Frontal cortex (tissue), 4 donors: Measurements from ENCODE around the gene STK33. TPM values are rescaled to one million over a fixed set of nuclear protein-coding genes. Genes with fewer than 3 reads are reported as not detected.

Experiments
- DNase-seq, 2 donors: peaks; one replicate each; pipeline ENCODE4 v3.0.0; 2012; ENCODE audit warnings: low spot score in 2 of 2
- FAIRE-seq: peaks from 2 replicates; lab custom pipeline; 2012; peaks lifted over from hg19 to GRCh38; lab: Jason Lieb, UNC
- total RNA-seq: library from RNA; depleted of rRNA; stranded (reverse); fragments of >200 nt; gene quantifications from one replicate; pipeline ENCODE4 v1.2.3, GENCODE V29; 2014
- donor health status: control.
- donor health status: control.
- donor health status: control.

The STK33 gene
- total RNA-seq, 1 donor from 2014 or later: 7.3 TPM

DNA sequence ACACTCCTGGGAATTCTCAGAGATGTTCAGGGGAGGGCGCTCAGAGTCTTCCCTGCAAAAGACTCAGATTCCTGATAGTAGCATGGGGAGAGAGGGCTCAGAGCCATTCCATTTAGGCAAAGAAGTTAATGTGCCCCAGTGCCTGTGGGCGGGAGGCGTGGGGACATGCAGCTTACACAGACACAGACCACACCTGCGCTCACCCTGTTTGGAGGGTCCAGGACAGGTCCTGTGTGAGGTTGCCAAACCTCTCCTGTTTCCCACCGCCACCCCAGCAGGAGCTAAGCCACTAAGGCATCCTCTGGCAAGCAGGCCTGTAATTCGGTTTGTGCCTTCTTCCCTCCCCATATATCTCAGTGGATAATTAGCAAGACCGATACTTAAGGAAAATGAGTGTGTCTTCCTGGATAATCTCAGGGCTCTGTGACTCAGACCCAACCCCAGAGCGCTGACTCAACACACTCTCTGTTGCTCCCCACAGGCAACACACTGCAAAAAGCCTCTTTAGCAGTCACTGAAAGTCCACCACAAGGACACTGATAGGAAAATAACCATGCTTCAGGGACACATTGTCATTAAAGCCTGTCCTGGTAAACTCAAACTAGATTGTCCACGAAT, 211.5 kb downstream of the STK33 start:
- FAIRE-seq (no peak), DNase-seq (no peak)

DNA sequence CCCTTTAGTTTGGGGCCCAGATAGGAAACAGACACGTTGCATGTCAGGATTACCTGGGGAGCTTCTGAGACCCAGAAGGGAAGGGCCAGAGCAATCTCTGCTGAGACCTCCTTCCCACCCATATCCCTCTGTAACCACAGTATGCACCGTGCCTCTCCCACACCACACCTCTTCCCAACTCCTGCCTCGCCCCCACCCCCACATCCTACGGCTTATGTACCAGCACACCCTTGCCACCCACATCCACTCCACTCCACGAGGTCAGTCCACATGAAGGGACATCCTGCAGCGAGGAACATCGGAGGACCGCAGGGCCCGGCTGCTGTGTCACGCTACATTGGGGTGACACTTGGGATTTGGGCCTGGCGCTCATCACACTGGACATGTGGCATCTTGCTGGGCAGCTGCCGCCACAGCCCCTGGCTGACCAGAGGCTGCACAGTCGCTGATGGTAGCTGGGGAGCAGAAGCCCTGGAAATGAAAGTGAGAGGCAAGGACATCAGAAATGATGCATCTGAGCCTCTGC, 212.1 kb downstream of the STK33 start:
- FAIRE-seq: no peak

DNA sequence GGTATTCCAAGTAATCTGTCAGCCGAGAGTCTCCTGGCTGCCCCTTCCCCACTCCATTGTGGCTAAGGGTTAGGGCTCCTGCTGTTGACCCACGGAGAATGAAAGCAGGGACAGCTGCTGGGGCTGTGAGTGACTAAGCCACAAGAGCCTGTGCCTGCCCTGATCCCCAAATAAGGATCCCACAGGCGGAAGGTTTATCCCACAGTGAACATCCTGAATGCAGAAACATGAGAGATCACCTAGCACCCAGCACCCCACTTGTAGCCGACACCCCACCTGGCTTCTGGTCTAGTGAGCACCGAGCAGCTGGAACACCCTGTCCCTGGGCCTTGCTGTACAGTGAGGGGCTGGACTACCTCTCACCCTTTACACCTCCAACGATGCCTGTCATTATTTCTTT, 212.7 kb downstream of the STK33 start:
- FAIRE-seq (no peak), DNase-seq (no peak)

More for the DNA sequence above, 212.1 kb downstream of the STK33 start:
- DNase-seq: no peak

DNA sequence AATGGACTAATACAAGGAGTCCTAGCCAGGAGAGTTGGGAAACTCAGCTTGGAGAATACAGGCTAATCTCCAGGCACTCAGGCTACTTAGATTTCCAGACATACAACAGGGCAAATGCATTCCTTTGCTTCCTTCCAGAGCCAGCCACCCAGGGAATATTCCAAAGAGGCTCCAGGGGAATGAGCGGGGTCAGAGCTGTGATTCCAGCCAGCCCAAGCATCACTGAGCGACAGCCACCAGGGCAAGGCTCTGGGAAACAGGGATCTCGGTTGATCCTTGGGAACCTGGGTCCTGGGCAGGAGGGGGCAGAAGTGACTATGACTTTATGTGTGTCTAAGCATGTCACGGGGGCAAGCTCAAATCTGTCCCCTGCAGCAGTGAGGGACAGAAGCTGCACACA, 218.1 kb downstream of the STK33 start:
- no peak for DNase-seq
- no peak for FAIRE-seq

DNA sequence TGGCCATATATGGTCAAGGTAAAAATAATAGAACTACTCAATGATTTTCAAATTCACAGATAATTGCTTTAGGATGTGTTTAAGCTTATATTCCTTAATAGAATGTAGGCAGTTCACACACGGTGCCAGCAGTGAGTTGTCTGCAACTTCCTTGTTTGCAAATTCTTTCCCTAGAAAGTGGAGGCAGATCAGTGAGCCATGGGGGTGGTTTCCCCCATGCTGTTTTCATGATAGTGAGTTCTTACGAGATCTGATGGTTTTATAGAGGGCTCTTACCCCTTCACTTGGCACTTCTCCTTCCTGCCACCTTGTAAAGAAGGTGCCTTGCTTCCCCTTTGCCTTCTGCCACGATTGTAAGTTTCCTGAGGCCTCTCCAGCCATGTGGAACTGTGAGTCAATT, 218.6 kb downstream of the STK33 start:
- no peak for DNase-seq
- no peak for FAIRE-seq

DNA sequence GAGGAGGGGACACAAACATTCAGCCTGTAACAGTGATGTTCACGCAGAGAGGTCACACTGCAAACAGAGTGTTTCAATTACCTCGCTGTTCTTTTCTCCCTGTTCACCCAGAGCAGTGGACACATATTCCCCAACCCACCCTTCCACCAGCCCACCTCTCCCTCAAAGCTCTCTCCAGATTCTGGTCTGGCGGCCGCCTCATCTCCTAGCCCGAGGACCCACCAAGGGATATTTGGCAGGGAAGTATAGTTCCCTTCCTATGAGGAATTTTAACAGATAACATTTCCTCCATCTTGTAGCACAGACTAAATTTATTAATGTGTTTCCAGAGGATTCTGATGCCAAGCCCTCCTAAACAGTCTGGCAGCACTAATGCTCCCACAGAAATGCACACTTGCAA, 219.3 kb downstream of the STK33 start:
- FAIRE-seq: no peak
- no peak for DNase-seq

DNA sequence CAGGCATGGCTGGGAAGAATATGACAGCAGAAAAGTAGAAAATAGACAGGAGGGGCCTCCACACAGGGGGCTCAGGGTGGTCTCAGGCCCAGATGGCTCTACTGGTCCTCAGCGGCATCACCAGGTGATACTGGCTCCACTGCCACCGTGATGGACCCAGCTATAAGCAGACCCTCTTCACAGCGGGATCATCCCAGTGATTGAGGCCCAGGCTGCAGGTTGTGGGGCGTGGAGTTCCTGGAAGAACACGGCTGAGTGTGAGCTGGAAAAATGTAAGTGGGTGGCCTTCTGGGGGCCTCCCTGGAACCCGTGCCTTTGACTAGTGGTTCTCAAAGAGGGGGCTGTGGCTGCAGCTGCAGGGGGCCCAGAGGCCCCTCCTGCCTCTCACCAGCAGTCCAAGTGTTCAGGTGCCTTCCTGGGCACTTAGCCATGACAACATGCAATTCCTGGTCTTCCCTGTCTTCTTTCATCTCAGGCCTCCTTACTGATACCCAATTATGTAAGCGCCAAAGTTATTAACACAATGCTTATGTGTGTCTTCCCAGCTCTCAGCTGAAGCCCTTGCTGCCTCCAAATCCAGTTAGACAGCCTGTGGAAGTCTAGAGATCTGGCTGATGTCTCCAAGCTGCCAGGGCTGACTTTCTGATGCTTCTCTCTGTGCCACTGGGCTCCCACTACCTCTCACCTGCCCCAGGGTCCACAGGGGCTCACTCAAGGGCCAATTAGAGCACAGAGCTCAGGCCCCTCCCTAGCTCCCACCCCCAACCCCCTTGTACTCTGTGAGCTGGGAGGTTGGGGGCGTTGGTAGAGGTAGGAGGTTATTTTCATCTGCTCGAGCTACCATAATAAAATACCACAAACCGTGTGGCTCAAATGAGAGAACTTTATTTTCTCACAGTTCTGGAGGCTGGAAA, 220.3 kb downstream of the STK33 start:
- FAIRE-seq (no peak), DNase-seq (no peak)

DNA sequence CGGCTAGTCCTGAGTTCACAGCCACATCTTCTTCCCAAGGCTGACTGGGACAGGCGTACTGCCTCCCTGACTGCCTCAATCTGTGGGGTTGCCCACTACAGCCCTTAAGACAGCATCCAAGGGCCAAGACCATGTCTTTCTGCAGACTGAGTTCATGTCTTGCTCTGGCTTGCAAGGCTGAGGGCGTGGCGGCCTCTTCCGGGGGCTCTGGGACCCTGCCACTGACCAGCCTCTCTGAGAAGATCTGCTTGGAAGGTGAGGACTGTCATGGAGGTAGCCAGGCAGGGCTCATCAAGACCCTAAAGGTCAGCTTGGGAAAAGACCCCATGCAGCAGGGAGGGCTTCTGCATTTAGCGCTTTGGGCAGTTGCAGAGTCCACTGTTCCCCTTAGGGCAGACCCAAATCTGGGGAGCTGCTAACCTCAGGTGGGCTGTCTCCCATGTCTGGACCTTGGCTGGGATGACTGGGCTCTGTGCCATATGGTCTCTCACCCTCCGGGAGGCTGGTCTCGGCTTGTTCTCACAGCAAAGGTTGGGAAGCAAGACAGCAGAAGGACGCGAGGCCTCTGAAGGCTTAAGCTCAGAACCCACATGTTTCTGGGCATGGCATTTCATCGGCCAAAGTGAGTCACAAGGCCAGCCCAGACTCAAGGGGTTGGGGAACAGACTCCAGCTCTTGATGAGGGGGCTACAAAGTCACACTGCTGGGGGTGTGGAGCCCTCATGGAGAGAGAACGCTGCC, 221.2 kb downstream of the STK33 start:
- FAIRE-seq (no peak), DNase-seq (no peak)

DNA sequence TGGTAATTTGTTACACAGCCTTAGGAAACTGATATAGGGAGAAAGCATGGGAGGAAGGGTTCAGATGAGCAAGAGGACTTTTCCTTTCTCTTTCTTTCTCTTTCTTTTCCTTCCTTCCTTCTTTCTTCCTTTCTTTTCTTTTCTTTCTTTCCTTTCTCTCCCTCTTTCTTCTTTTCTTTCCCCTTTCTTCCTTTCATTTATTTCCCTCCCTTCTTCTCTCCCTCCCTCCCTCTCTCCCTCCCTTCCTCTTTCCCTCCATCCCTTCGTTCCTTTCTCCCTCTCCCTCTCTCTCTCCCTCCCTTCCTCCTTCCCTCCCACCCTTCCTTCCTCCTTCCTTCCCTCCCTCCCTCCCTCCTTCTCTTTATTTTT, 222.5 kb downstream of the STK33 start:
- FAIRE-seq (no peak), DNase-seq (no peak)

DNA sequence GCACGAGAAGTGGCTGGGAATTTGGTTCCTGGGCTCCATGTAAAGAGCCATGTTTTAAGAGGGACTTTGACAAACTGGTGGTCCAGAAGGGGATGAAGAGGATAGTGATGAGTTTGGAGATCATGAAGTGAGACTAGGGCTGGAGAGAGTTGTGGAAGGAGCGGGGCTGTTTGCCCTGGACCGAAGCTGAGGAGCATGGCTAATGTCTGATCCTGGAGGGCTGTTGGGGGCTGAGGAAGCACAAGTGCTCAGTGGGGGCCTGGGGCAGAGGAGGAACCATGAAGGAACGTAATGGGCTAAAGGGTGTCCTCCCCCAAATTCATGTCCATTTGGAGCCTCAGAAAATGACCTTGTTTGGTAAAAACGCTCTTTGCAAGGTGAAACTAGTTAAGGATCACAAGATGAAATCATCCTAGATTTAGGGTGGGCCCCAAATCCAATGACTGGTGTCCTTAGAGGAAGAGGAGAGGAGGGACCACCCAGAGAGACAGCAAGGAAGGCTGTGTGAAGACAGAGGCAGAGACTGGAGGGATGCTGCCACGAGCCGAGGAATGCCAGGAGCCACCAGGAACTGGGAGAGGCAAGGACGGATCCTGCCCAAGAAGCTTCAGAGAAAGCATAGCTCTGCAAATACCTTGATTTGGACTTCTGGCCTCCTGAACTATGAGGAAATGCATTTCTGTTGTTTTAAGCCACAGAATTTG, 223.1 kb downstream of the STK33 start:
- FAIRE-seq: no peak
- DNase-seq: no peak

DNA sequence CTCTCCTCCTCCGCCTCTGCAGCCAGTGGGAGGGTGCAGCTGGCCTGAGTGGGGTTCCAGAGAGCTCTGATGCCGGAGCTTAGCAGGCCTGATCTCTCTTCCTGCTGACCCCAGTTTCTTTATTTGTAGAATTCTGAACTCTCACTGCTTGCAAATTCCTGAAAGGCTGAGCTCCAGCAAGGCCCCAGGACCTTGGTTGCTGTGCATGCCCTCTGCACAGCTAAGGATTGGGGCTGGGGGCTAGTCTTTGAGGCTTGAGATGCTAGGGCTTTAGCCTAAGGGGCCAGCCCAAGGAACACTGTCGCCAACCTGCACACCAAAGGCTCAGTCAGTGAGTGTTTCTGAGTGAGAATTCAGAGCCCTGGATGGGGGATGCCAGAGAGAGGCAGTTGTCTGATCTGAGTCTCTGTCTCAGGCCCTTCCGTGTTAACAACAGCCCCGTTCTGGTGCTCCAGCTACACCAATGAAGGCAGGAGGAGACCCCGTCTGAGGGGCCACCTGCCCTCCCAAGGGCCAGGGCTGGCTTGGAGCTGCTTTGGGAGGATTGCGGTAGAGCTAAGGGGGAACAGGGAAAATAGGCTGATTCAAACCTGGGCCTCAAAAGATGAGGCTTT, 224.3 kb downstream of the STK33 start:
- no peak for DNase-seq
- FAIRE-seq: no peak

DNA sequence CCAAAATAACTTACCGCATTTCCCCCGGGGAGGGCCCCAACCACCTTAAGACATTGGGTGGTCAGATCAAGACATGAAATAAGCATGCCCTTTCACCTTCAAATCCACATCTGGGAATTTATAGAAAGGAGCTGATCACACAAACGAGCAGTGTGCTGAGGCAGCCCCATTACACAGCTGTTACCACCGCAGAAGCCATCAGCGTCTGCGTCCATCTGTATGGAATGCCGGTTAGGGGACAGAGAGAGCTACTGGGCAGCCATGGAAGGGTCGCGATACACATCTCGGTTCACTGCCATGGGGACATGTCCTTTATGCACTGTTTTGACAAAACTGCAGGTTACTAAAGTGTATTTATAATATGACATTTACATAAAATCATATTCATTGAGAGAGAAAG, 225.3 kb downstream of the STK33 start:
- no peak for FAIRE-seq

DNA sequence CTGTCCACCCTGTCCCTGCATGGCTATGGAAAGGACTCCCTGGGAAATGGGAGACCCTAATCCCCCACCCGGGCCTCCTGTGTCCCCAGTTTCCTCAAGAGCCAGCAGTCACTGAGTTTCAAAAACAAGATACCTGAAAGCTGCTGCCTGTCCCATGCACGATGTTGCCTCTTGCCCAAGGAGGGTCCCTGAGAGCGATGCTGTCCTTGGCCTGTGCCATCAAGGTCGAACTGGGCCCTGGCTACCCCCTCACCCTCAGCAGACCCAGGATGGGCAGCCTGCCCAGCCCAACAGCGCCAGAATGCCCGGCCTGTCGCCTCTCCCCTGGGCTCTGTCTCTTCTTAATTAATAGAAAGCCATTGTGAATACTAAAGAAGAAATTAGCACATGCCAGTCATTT, 225.8 kb downstream of the STK33 start:
- DNase-seq (no peak), FAIRE-seq (no peak)

More for the DNA sequence above, 225.3 kb downstream of the STK33 start:
- no peak for DNase-seq

DNA sequence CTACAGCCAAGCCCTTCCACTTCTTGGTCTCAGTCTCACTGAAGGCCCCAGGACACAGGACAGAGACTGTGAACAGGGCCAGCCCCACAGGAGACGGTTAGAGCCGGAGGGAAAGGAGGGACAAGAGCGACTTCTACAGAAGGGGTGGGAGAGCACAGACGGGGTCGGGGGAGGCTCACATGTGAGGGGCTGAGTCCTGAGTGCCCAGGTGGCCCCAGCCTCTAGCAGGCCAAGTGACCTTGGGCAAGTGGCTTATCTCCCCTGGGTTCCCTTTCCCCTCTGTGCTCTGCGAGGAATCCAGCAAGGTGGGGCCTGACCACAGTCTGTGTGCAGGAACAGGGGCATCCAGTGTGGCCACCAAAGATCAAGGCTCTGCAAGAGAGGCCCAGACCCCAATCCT, 227.7 kb downstream of the STK33 start:
- no peak for FAIRE-seq
- DNase-seq: no peak

DNA sequence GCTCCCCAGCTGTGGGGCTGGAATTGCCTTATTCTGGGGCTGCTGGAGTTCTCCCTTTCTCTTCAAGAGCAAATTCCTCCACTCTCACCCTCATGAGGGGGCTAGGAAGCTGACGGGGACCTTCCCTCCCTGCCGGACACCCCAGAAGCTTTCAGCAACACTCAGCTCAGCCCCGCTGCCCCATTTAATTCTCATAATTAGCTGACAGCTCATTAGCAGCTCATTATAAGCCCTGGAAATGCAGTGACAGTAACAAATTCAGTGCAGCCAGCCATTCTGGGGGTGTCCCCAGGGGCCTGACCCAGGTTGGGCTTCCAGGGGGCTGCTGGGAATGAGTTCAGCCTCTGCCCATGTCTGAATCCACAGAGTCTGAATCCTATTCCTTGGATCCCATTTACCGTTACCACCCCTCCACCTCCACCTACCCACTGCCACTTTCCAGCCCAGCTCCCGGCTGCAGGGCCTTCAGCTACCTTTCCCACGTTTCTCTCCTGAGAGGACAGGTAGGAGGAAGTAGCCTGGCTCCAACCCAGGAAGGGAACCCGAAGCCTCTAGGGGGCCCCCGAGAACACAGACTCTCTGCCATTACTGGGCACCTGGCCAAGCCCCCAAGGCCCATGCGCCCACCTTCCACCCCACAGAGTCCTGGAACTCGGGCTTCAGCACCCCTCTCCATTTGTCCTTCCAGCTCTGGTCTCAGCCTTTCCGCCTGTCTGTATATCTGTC, 228.6 kb downstream of the STK33 start:
- no peak for DNase-seq
- no peak for FAIRE-seq

DNA sequence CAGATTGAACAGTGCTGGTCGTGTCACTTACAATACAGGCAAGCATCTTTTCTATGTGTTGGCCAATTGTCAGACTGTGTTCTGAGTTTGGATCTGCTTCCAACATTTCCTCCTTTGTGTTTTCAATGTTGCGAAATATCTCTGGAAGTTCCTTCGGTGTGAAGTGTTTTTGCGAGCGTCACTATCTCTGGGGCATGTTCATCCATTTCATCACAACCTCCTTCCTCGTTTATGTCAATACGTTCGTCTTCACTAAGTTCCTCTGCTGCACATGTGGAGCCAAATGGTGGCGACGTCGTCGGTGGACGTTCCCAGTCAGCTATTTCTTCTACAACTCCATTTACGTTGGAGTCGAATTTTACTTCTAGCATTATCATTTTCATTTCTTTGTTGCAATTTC, 230.1 kb downstream of the STK33 start:
- DNase-seq: no peak
- no peak for FAIRE-seq

DNA sequence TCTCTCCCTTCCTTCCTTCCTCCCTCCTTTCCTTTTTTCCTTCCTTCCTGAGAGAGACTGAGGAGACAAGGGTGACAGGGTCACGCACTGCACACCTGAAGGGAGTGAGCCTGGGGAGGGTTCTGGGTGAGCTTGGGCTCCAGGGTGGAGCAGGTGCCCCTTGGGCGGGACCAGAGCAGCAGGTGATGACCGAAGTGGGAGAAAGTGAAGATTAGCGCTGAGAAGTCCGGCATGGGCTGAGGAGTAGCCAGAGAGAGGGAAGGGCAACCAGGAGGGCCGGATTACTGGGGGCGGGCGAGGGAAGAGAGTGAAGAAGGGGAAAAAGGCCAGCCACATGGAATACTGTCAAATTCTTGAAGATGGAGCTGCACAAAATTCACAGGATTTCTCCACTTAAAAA, 231.1 kb downstream of the STK33 start:
- FAIRE-seq (no peak), DNase-seq (no peak)

DNA sequence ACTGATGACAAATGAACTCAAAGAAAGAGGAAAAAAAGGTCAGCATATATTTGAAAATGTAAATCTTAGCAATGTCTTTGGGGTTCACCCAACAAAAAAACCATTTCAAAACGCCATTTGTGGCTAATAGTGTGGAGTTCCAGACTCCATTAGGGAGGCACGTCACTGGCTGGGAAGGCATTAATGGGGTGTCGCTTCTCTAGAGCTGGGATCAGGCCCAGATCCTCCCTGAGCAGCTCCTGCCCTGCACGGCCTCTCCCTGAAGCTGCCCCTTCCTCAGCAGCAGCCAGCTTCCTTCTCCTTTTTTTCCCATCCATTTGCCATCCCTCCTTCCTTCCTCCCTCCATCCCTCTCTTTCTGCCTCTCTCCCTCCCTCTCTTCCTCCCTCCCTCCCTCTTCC, 231.5 kb downstream of the STK33 start:
- FAIRE-seq (no peak), DNase-seq (no peak)

DNA sequence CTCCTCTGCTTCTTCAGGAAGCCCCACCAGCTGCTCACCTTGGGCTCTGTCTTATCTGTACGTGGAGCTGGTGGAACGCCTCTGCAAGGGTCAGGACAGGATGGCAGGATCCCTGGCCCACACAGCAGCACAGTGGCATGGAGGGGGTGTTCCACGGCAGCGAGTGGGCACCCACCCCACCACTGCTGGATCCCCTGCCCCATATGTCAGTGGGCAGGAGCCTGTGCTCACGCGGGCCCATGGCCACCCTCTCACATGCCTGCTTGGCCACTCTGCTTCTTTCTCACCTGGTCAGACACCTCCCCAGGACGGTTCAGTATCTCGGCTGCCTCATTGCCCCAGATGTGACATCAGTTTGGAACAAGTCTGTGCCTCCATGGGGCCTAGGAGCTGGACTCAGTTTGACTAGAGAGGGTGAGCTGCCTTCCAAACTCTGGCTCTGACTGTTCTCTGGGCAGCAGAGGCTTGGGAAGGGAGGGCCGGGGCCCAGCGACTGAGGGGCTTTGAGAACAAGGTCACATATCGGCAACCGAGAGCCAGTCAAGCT, 232.3 kb downstream of the STK33 start:
- FAIRE-seq: no peak
- no peak for DNase-seq
